HG02938 (cell line): ENCODE results near the gene SIGLEC15.

Experiments
- ATAC-seq: cut with Tn5 transposase; IDR thresholded peaks from one replicate; pipeline ENCODE4 v1.9.1; 2021; ENCODE audit warnings: mild to moderate bottlenecking, moderate library complexity; ENCODE audit not compliant: unreplicated experiment

The SIGLEC15 gene

DNA sequence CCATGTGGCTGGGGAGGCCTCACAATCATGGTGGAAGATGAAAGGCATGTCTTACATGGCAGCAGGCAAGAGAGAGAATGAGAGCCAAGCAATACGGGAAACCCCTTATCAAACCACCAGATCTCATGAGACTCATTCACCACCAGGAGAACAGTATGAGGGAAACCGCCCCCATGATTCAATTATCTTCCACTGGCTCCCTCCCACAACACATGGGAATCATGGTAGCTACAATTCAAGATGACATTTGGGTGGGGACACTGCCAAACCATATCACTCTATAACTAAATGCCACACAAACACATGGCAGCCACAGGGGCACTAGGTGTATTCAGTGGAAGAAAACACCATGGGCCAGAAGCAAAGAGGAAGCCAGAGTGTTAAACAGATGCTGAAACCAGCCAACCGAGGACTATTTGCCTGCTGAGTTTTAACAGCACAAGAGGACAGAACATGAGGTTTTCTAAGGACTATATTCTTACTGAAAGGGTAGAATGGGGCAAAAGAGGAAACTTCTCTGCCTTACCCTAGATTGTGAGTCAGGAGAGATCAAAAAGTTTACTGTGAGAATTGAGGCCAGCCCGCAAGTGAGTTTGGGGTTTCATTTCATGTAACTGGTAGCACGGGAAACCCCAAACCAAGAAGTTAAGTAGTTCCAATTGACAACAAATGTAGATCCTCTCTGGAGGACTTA is 49.2 kb downstream of the SIGLEC15 start:
- ATAC-seq: peak; percentile 84

DNA sequence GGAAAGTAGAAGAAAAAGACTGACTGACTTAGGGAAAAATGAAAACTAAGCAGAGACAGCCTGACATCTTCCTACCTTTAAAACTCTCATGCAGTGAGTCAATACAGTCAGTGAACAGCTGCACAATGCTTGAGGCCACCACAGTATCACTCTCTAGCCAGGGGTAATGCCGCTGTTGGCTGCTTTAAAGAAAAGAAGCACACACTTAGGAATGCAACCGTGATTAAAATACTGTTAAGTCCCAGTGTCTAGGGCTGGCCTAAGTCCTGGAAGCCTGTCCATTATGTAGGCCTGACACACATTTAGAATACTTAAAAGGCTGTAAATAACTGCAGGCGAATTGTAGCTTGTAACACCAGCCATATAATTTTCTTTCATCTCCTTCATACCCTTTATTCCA is 50.7 kb downstream of the SIGLEC15 start:
- no peak for ATAC-seq

DNA sequence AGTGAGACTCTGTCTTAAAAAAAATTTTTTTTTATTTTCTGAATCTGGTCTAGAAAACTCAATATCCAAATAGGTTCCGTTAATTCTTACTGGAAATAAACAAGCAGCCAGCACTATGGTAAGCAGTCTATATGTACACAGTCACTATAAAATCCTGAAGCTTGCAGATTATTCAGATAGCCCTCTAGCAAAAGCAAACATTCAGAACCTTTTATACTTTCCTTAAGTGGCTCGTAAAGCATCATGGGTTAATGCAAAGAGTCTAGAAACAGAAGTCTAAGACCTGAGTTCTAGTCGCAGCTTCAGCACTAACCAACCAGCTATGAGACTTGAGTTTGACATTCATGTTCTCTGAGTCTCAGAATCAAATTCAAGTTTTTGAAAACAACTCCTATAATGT is 51.9 kb downstream of the SIGLEC15 start:
- ATAC-seq: no peak

DNA sequence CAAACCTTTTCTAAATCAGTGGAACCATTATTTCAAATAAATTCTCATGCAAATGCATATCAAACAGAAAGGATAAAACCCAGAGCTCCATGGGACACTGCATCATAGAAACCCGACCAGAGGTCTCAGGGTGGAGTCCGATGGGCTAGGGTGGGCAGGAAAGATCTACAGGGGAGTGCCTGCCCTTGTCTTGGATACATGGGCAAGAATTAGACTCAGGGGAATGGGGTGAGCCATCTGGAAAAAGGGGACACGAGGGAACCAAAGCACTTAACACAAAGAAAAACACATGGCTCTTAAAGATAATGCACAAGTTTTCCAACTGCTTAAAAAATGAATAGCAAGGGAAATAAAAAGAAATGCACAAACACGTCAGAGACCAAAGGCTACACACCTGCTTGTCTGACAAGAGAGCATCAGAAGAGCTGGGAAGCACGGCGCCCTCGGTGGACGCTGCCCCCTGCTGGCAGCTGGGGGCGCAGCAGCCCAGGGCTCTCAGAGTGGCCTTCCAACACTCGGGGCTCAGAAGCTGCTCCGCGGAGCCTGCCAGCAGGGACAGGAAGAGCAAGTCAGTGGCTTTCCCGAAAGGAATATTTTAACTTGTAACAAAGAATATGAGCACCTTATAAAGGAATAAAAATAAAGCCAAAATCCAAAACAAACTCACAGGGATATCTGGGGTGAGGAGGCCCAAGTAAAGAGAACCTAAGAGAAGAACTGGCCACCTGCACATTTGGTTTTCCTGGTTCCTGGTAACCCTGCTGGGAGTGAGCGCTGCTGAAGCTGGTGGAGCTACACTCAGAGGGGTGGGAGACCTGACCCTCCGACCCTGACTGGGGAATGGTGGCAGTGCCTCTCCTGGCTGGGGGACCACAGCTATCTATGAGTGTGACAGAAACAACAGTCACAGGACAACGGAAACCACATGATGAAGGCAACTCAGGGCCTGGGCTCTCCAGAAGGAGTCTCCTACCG is 54.5 kb downstream of the SIGLEC15 start:
- peak; percentile 63 for ATAC-seq

DNA sequence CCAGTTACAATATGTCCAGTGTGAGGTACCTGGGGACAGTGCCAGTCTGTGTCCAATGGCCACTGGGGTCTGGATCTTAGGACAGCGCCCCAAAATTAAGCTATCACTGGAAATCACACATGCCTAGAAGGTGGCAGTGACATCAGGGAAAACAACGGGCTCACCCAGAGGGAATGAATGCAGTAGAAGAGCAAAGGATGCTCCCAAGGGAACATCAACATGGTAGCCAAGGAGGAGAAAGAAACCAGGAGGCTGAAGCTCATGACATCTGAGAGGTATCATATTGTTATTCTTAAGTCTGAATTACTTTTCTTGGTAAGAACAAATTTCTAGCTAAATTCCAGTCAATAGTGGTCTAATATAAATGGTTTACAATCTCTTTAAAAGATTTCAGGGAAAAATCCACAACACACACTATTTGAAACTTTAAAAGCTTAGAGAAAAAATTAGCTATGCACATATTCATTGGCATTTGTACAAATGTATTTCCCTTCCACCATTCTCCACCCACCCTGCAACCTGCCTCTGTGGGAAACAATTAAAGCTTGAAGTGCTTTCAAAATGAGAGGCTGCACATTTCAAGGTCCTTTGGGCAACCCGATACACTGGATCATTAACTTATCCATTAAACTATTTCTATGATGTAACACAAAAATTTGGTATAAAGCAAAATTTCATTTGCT is 55.5 kb downstream of the SIGLEC15 start:
- no peak for ATAC-seq

DNA sequence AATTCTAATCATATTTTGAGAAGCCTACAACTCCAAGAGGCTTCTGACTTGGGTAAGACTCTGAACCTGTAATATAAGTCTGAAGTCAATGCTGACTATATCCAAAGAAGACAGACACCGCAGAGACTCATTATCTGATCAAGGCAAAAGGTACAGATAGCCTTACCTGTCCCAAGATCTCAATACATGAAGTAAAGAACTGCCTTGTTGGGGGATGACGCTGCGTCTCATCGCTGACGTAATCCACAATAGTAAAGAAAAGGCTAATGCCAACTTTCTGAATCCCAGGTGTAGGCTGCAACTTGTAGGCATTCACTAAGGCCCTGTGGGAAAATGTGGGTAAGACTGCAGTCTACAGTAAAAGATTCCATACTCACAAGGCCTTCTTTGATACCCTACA is 62.1 kb downstream of the SIGLEC15 start:
- no peak for ATAC-seq

DNA sequence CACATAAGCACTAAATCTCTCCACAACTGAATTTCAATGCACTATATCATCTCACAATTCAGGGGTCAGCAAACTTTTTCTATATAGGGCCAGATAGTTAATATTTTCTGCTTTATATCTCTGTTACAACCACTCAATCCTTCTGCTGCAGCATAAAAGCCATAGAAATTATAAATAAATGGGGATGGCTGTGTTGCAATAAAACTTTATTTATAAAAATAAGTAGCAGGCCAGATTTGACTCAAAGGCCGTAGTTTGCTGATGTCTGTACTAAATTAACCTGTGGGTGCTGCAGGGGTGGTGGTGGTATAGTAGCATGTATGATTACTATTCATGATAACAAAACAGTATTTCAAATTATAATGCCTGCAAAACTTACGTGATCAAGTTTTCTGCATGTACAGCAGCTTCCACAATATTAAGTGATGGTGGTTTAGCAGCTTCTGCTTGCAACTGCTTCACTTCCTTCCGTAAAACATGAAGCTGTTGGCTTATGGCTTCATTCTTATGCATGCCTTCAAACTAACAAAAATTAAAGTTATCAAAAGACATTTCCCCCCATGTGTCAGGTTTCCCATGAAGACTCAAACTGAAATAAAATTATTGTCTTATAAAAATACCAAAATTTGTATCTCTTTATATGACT is 64.1 kb downstream of the SIGLEC15 start:
- ATAC-seq: no peak

DNA sequence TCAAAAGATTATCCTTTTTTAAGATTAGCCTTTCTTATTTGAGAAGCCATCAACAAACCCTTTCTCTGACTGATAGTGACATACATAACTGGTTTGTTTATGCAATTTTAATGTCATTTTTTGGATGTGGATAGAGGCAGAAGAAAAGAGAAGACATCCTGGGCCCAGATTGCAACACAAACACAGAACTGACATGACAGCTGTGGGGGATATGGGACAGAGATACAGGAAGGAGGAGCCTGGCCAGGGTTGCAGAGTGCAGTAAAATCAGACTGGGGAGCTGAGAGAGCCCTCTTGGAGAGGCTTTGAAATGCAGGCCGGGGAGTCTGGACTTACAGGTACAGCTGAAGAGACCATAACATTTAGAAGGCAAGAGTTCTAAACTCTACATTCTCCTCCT is 65.1 kb downstream of the SIGLEC15 start:
- ATAC-seq: no peak

DNA sequence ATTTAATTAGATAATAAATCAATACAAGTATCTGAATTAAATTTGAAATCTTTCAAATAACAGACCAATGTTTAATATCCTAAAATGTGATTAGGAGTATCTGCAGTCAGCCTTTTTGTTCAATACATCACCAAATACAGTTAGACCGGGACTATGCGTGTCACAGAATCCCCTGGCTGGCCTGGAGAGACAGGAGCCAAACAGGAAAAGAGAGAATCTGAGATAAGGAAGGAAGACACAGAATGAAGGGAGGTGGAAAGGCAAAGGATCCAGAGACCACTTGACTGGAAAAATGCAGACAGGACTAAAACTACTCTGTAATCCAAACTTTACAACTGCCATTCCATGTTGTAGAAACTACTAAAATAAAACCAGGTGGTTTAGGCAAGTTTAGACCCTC is 66.3 kb downstream of the SIGLEC15 start:
- ATAC-seq: no peak
